ENCODE measurements around the gene RPRD2.

GRCh38 chr1:150521196-150521968, 157.4 kb downstream of the RPRD2 start:
- no peak for TF ChIP-seq CTCF (IDR thresholded peaks at IDR 0.05; ENCODE audit: low read depth, low read length, missing input control)
- TF ChIP-seq HNF4G (IDR thresholded peaks at IDR 0.05) = no peak
- TF ChIP-seq YY1 (IDR thresholded peaks at IDR 0.05) = no peak
- TF ChIP-seq, protein P1, sequence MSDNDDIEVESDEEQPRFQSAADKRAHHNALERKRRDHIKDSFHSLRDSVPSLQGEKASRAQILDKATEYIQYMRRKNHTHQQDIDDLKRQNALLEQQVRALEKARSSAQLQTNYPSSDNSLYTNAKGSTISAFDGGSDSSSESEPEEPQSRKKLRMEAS (IDR thresholded peaks at IDR 0.05) = no peak
- no peak for TF ChIP-seq RAD21 (IDR thresholded peaks at IDR 0.05)
- no peak for TF ChIP-seq REST (IDR thresholded peaks at IDR 0.05)
- no peak for TF ChIP-seq TAF1 (conservative IDR thresholded peaks at IDR 0.05)
- TF ChIP-seq RXRA (IDR thresholded peaks at IDR 0.05) = no peak
- TF ChIP-seq GABPA (IDR thresholded peaks at IDR 0.05 in 1 of 2, conservative IDR thresholded peaks at IDR 0.05 in 1 of 2) = no peak
- TF ChIP-seq JUND (IDR thresholded peaks at IDR 0.05) = no peak
- TF ChIP-seq ATF3 (IDR thresholded peaks at IDR 0.05) = no peak
- no peak for TF ChIP-seq SP1 (IDR thresholded peaks at IDR 0.05)
- TF ChIP-seq, protein P2, sequence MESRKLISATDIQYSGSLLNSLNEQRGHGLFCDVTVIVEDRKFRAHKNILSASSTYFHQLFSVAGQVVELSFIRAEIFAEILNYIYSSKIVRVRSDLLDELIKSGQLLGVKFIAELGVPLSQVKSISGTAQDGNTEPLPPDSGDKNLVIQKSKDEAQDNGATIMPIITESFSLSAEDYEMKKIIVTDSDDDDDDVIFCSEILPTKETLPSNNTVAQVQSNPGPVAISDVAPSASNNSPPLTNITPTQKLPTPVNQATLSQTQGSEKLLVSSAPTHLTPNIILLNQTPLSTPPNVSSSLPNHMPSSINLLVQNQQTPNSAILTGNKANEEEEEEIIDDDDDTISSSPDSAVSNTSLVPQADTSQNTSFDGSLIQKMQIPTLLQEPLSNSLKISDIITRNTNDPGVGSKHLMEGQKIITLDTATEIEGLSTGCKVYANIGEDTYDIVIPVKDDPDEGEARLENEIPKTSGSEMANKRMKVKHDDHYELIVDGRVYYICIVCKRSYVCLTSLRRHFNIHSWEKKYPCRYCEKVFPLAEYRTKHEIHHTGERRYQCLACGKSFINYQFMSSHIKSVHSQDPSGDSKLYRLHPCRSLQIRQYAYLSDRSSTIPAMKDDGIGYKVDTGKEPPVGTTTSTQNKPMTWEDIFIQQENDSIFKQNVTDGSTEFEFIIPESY (IDR thresholded peaks at IDR 0.05) = no peak
- TF ChIP-seq EGR1 (IDR thresholded peaks at IDR 0.05; ENCODE audit: low read depth in 2 of 2) = no peak

Measured in liver (tissue), 3 donors.